Panc1 (cell line): Measurements from ENCODE around the gene TNFRSF1B.

ENCODE experiments used
- CTCF ChIP-seq: fragments of 450-650 bp; IDR thresholded peaks from 2 replicates; pipeline ENCODE4 v1.5.1; 2017; ENCODE audit warnings: mild to moderate bottlenecking
- POLR2AphosphoS5 ChIP-seq: IDR thresholded peaks from 2 replicates; pipeline ENCODE4 v1.6.1; 2012; ENCODE audit warnings: mild to moderate bottlenecking, low read depth, low read length, moderate library complexity
- REST ChIP-seq, 2 experiments: IDR thresholded peaks; 2 replicates each; pipeline ENCODE4 v1.6.1; 2011 to 2012; ENCODE audit warnings: low read depth in 2 of 2, control low read depth in 1 of 2, low read length in 1 of 2, mild to moderate bottlenecking in 1 of 2, moderate library complexity in 1 of 2; ENCODE audit not compliant: insufficient read depth in 1 of 2
- SIN3A ChIP-seq: IDR thresholded peaks from 2 replicates; pipeline ENCODE4 v1.6.1; 2012; ENCODE audit warnings: low read depth, mild to moderate bottlenecking, low read length, moderate library complexity, borderline replicate concordance; ENCODE audit not compliant: insufficient read depth
- TCF7L2 ChIP-seq: IDR thresholded peaks from 2 replicates; pipeline ENCODE4 v1.6.1; 2011; ENCODE audit warnings: mild to moderate bottlenecking, low read depth, low read length, inconsistent platforms

GRCh38 chr1:12219800-12220199 is 53.0 kb downstream of the TNFRSF1B start:
- TF ChIP-seq CTCF = no peak
- no peak for TF ChIP-seq SIN3A
- TF ChIP-seq REST (IDR thresholded peaks at IDR 0.05; ENCODE audit: insufficient read depth in 1 of 2, low read depth in 2 of 2, low read length in 1 of 2) = no peak
- no peak for TF ChIP-seq POLR2AphosphoS5
- no peak for TF ChIP-seq TCF7L2
